Vagina (tissue), 2 donors: ENCODE measurements around the gene PARD6B. TPM values are rescaled to one million over a fixed set of nuclear protein-coding genes. Genes with fewer than 3 reads are reported as not detected.
"Not testable (repeated sequence)": the region's sequence is repeated elsewhere in the genome, so short reads cannot be mapped to it uniquely, and the experiment has no call there.

Experiments used
- DNase-seq, 2 donors: peaks; one replicate each; pipeline ENCODE4 v3.0.0-alpha.2; 2017; ENCODE audit errors: extremely low spot score in 2 of 2
- H3K27ac ChIP-seq: fragments of 200-600 bp; sonication (generic); one replicate; pipeline ENCODE4 v1.5.1; 2019
- H3K27me3 ChIP-seq: fragments of 200-600 bp; sonication (generic); one replicate; pipeline ENCODE4 v1.5.1; 2019
- H3K36me3 ChIP-seq, 2 donors: fragments of 200-600 bp; sonication (generic); one replicate each; pipeline ENCODE4 v1.5.1; 2017 to 2019
- H3K4me1 ChIP-seq: fragments of 200-600 bp; sonication (generic); one replicate; pipeline ENCODE4 v1.5.1; 2019
- H3K4me3 ChIP-seq, 2 donors: fragments of 200-600 bp; sonication (generic); 1 replicate in 1 of 2; 2 replicates in 1 of 2; pipeline ENCODE4 v1.5.1; 2016 to 2019
- H3K9me3 ChIP-seq: fragments of 200-600 bp; sonication (generic); one replicate; pipeline ENCODE4 v1.5.1; 2019
- POLR2A ChIP-seq, 2 donors: fragments of 450-650 bp; IDR thresholded peaks; one replicate each; pipeline ENCODE4 v1.6.1; 2017; ENCODE audit warnings: antibody characterized with exemption in 2 of 2, mild to moderate bottlenecking in 2 of 2, moderate library complexity in 2 of 2
- POLR2AphosphoS5 ChIP-seq, 2 donors: sonication (generic); formaldehyde crosslinking; IDR thresholded peaks; one replicate each; pipeline ENCODE4 v1.9.0; 2017; ENCODE audit warnings: antibody characterized with exemption in 2 of 2, mild to moderate bottlenecking in 2 of 2, low read depth in 1 of 2; ENCODE audit not compliant: insufficient read depth in 1 of 2
- intact Hi-C: fragments of 100-400 bp; cut with DNase I; formaldehyde crosslinking; loops from one replicate; pipeline ENCODE4 v1.15.1; 2023
- total RNA-seq: library from RNA; depleted of rRNA; stranded (reverse); fragments of >200 nt; gene quantifications from one replicate; pipeline ENCODE4 v1.2.3, GENCODE V29; 2016
- TF ChIP-seq, protein P1 (sequence below), 3 experiments: fragments of 450-650 bp in 2 of 3; fragments of 200-600 bp in 1 of 3; sonication (generic) in 1 of 3; IDR thresholded peaks; one replicate each; pipeline ENCODE4 v1.5.1; 2017 to 2019; ENCODE audit warnings: antibody characterized with exemption in 3 of 3, mild to moderate bottlenecking in 2 of 3, moderate library complexity in 2 of 3

Gene PARD6B
- total RNA-seq, 1 donor from 2014 or later: 4.7 TPM

- H3K4me1 ChIP-seq: no peaks in the 10 kb centered on the region
- no peak overlapping the region for H3K27ac ChIP-seq
- intact Hi-C loops: no loop called here
- no peaks in the 10 kb centered on the region for H3K27me3 ChIP-seq
- no peaks in the 10 kb centered on the region for H3K9me3 ChIP-seq
- no peak overlapping the region for H3K4me3 ChIP-seq
- no peak for DNase-seq
- no peaks in the 10 kb centered on the region for H3K36me3 ChIP-seq
- TF ChIP-seq, protein P1, sequence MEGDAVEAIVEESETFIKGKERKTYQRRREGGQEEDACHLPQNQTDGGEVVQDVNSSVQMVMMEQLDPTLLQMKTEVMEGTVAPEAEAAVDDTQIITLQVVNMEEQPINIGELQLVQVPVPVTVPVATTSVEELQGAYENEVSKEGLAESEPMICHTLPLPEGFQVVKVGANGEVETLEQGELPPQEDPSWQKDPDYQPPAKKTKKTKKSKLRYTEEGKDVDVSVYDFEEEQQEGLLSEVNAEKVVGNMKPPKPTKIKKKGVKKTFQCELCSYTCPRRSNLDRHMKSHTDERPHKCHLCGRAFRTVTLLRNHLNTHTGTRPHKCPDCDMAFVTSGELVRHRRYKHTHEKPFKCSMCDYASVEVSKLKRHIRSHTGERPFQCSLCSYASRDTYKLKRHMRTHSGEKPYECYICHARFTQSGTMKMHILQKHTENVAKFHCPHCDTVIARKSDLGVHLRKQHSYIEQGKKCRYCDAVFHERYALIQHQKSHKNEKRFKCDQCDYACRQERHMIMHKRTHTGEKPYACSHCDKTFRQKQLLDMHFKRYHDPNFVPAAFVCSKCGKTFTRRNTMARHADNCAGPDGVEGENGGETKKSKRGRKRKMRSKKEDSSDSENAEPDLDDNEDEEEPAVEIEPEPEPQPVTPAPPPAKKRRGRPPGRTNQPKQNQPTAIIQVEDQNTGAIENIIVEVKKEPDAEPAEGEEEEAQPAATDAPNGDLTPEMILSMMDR (IDR thresholded peaks at IDR 0.05): no peak
- TF ChIP-seq POLR2AphosphoS5 (IDR thresholded peaks at IDR 0.05; ENCODE audit: insufficient read depth in 1 of 2, low read depth in 1 of 2) (no peak), POLR2A (IDR thresholded peaks at IDR 0.05) (no peak)
These were observed 31.7 kb upstream of the PARD6B start for GRCh38 chr20:50699688-50700087.

GRCh38 chr20:50701041-50701963 lies 30.1 kb upstream of the PARD6B start:
- no peaks in the 10 kb centered on the region for H3K36me3 ChIP-seq
- no peaks in the 10 kb centered on the region for H3K4me1 ChIP-seq
- no peaks in the 10 kb centered on the region for H3K27me3 ChIP-seq
- intact Hi-C loops: no loop called here
- TF ChIP-seq, protein P1 (IDR thresholded peaks at IDR 0.05): no peak
- TF ChIP-seq POLR2AphosphoS5 (IDR thresholded peaks at IDR 0.05; ENCODE audit: insufficient read depth in 1 of 2, low read depth in 1 of 2) (no peak), POLR2A (IDR thresholded peaks at IDR 0.05) (no peak)
- H3K4me3 ChIP-seq: no peak overlapping the region
- no peak for DNase-seq
- no peaks in the 10 kb centered on the region for H3K9me3 ChIP-seq
- no peak overlapping the region for H3K27ac ChIP-seq

GRCh38 chr20:50703651-50704438 lies 27.5 kb upstream of the PARD6B start:
- H3K27ac ChIP-seq, H3K4me1 ChIP-seq, intact Hi-C loops, H3K9me3 ChIP-seq, DNase-seq, H3K36me3 ChIP-seq, H3K27me3 ChIP-seq, H3K4me3 ChIP-seq: not testable (repeated sequence)

DNA sequence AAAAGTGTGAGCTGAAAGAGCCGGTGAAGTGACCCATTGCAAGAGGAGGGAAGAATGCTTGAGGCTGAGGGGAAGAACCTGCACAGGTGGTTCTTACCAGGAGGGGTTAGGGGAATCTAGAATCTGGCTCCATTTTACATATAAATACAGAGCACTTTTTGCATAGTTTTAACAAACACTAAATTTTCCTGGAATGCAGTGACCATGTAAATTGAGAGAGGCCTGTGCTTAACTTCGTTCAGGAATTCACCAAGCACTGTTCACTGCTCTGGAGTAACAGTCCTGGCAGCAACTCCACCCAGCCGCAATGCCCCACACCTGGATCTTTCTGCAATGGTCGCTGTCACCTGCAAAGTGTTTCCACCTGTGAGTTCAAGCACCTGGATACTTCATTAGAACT lies 26.9 kb upstream of the PARD6B start:
- Histone ChIP-seq H3K4me3 (no peak overlapping the region), H3K4me1 (no peaks in the 10 kb centered on the region), H3K27ac (no peak overlapping the region), H3K36me3 (no peaks in the 10 kb centered on the region), H3K27me3 (no peaks in the 10 kb centered on the region), H3K9me3 (no peaks in the 10 kb centered on the region)
- intact Hi-C loops: no loop called here
- no peak for DNase-seq
- TF ChIP-seq, protein P1 (IDR thresholded peaks at IDR 0.05): no peak
- no peak for TF ChIP-seq POLR2A (IDR thresholded peaks at IDR 0.05)

DNA sequence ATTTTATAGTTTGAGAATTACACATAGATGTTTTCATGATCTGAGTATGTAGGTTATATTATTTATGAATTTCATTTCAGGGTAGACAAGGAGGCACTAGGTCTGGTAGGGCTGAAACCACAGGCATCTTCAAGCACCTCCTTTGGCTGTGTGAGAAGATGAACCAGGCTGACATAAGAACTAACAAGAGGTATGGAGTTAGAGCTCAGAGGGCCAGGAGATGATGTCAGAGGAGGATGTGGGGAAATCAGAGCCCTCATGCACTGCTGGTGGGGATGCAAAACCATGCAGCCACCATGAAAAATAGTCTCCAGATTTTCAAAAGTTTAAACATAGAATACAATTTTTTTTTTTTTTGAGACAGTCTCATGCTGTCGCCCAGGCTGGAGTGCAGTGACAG lies 26.4 kb upstream of the PARD6B start:
- no peak for DNase-seq
- TF ChIP-seq POLR2AphosphoS5 (IDR thresholded peaks at IDR 0.05; ENCODE audit: insufficient read depth in 1 of 2, low read depth in 1 of 2) (no peak), POLR2A (IDR thresholded peaks at IDR 0.05) (no peak)
- TF ChIP-seq, protein P1 (IDR thresholded peaks at IDR 0.05): no peak
- no peaks in the 10 kb centered on the region for H3K4me1 ChIP-seq
- intact Hi-C loops: no loop called here
- no peak overlapping the region for H3K27ac ChIP-seq
- H3K9me3 ChIP-seq: no peaks in the 10 kb centered on the region
- H3K36me3 ChIP-seq: no peaks in the 10 kb centered on the region
- H3K4me3 ChIP-seq: no peak overlapping the region
- H3K27me3 ChIP-seq: no peaks in the 10 kb centered on the region
